Measurements from ENCODE around the gene ARFGEF2. TPM values are rescaled to one million over a fixed set of nuclear protein-coding genes. Genes with fewer than 3 reads are reported as not detected.

ARFGEF2 gene
- total RNA-seq, 1 donor, result 52.7 TPM

DNA sequence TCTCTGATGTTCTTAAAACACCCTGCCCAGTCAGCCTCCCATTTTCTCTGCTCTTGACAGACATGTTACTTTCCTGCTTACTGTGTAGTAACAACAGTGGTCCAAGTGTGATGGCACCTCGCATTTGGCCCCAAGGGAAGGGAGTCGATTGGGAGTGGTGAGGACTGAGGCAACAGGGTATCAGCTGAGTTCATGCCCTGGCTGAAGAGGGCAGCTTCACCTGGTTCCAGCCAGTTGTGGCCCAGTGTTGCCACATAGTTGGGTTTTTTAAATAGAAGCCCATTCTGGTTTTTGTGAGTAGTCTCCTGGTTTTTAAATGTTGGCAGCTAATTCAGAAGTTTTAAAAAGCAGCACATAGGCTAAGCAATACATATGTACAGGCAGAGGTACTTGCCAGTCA, 37.2 kb downstream of the ARFGEF2 start:
- DNase-seq (ENCODE audit: low read depth), result no peak
- TF ChIP-seq, protein P1, sequence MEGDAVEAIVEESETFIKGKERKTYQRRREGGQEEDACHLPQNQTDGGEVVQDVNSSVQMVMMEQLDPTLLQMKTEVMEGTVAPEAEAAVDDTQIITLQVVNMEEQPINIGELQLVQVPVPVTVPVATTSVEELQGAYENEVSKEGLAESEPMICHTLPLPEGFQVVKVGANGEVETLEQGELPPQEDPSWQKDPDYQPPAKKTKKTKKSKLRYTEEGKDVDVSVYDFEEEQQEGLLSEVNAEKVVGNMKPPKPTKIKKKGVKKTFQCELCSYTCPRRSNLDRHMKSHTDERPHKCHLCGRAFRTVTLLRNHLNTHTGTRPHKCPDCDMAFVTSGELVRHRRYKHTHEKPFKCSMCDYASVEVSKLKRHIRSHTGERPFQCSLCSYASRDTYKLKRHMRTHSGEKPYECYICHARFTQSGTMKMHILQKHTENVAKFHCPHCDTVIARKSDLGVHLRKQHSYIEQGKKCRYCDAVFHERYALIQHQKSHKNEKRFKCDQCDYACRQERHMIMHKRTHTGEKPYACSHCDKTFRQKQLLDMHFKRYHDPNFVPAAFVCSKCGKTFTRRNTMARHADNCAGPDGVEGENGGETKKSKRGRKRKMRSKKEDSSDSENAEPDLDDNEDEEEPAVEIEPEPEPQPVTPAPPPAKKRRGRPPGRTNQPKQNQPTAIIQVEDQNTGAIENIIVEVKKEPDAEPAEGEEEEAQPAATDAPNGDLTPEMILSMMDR (IDR thresholded peaks at IDR 0.05; ENCODE audit: insufficient read depth, low read length), result no peak
- no peak overlapping the region for H3K4me3 ChIP-seq (ENCODE audit: low read depth, low read length)

DNA sequence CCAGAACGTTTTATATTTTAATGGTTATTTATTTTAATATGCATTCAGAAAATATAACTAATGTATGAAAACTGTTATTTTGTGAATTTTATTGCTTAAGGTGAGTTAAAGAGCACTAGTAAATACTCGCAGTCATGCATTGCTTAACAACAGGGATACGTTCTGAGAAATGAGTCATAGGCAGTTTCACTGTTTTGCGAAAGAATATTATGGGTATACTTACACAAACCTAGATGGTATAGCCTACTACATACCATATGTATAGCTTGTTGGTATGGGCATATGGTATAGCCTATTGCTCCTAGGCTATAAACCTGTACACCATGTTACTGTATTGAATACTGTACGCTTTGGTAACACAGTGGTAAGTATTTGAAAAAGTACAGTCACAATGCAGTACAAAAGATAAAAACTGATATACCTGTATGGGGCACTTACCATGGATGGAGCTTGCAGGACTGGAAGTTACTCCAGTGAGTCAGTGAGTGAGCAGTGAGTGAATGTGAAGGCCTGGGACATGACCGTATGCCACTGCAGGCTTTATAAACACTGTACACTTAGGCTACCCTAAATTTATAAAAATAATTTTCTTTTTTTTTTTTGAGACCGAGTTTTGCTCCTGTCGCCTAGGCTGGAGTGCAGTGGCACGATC, 38.5 kb downstream of the ARFGEF2 start:
- TF ChIP-seq, protein P1 (IDR thresholded peaks at IDR 0.05; ENCODE audit: insufficient read depth, low read length), result no peak
- no peak overlapping the region for H3K4me3 ChIP-seq (ENCODE audit: low read depth, low read length)
- no peak for DNase-seq (ENCODE audit: low read depth)

DNA sequence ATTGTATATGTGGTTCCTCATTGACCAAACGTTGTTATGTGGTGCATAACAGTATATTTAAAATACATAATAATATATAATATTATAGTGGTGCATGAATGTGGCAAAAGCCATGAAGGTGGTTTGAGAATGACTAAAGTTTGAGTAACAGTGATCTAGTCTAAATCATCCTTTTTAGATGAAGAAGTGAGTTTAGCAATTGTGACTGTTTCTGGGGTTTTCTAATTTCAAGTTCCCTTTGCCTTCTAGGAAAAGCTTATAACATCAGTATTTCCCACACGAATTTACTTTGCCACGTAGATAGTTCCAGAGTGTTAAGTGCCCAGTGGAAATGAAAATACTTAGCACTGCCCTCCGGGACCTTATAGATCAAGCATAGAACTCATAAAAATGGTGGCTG, 40.9 kb downstream of the ARFGEF2 start:
- DNase-seq (ENCODE audit: low read depth), result no peak
- no peak overlapping the region for H3K4me3 ChIP-seq (ENCODE audit: low read depth, low read length)
- TF ChIP-seq, protein P1 (IDR thresholded peaks at IDR 0.05; ENCODE audit: insufficient read depth, low read length), result no peak

DNA sequence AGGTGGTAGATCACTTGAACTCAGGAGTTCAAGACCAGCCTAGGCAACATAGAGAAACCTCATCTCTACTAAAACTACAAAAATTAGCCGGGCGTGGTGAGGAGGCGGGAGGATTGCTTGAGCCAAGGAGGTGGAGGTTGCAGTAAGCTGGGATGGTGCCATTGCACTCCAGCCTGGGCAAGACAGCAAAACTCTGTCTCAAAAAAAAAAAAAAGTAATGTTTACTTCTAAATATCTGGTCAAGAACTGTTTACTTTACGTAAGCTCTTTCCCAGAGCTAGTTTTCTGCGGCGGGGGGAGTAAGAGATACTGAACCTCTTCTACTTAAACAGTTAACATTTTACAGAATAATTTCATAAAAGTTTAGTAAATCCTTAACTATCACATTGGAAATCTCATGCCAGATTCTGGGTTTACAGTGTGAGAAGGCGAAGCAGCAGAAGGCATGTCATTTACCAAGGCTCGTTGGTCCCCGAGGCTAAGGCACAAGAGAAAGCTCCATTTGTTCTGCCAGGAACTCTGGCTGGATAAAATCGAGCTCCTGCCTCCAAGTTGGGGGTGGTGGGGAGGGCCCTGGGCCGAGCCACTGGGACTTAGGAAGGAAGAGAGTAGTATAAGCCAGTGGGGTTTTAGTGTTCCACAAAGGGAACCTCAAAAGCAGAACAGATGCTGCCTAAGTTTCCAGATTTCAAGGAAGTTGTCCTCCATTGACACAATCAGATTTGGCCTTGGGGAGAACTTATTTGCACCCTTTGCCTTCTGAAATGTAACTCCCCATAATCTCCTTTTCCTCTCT, 41.7 kb downstream of the ARFGEF2 start:
- H3K4me3 ChIP-seq (ENCODE audit: low read depth, low read length), result no peak overlapping the region
- TF ChIP-seq, protein P1 (IDR thresholded peaks at IDR 0.05; ENCODE audit: insufficient read depth, low read length), result no peak
- DNase-seq (ENCODE audit: low read depth), result no peak

DNA sequence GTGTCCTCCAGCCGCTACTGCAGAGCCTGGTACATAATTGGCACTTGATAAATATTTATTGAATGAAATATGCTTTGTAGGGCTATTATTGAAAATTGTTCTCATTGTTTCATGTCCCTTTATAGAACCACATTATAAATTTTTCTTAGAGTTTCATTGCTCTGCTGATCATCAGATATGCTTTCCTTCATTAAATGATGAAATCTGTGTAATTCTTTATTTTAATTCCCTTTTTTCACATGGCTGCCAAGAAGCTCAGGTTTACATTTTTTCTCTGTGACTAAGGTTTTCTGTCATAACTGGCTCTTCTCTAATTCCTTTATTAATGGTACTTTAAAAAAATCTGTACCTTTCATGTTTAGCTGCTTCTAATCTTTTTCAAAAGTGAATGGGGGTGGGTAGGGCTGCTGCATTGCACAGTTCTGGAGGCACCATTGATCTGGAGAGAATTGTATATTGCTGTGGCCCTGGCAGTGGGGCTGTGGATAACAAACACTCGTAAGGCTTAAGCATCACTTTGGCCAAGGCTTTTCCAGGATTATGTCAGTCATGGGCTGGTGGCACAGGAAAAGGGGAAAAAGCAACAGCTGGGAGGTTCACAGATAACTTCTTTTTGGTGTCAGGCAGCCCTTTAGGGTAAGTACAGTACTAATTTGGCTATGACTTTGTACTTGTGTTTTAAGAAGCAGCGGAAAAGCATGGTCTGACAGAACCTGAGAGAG, 43.8 kb downstream of the ARFGEF2 start:
- peak; percentile 73 for DNase-seq (ENCODE audit: low read depth)
- TF ChIP-seq, protein P1 (IDR thresholded peaks at IDR 0.05; ENCODE audit: insufficient read depth, low read length), result no peak
- H3K4me3 ChIP-seq (ENCODE audit: low read depth, low read length), result no peak overlapping the region

DNA sequence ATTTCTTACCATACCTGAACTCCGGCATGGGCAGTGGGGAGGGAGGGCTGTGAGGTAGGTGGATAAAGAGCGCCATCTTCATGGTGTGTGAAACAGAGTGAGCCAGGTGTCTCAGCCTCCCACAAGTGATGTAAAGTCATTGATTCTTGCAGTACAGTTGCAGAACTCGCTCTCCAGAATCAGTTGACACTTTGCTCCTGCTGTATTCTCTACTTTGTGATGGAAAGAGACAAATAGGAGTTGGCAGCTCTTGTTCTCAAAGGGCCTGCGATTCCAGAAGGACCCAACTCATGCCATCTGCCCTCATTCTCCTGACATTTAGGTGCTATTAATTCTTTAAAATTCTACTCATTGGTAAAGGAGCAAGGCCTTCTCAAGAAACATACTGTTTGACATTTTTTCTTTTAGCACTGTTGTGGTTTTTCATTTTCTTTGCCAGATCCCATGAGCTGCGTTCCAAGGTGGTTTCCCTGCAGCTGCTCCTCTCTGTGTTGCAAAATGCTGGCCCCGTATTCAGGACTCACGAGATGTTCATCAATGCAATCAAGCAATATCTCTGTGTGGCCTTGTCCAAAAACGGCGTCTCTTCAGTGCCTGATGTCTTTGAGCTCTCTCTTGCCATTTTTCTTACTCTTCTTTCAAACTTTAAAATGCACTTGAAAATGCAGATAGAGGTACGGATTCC, 49.3 kb downstream of the ARFGEF2 start:
- no peak for DNase-seq (ENCODE audit: low read depth)
- TF ChIP-seq, protein P1 (IDR thresholded peaks at IDR 0.05; ENCODE audit: insufficient read depth, low read length), result no peak
- H3K4me3 ChIP-seq (ENCODE audit: low read depth, low read length), result no peak overlapping the region
